ENCODE results near the gene ATXN10.
"Not testable (repeated sequence)": the region's sequence is repeated elsewhere in the genome, so short reads cannot be mapped to it uniquely, and the experiment has no call there.

Gene ATXN10, protein sequence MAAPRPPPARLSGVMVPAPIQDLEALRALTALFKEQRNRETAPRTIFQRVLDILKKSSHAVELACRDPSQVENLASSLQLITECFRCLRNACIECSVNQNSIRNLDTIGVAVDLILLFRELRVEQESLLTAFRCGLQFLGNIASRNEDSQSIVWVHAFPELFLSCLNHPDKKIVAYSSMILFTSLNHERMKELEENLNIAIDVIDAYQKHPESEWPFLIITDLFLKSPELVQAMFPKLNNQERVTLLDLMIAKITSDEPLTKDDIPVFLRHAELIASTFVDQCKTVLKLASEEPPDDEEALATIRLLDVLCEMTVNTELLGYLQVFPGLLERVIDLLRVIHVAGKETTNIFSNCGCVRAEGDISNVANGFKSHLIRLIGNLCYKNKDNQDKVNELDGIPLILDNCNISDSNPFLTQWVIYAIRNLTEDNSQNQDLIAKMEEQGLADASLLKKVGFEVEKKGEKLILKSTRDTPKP

GRCh38 chr22:45671783-45672563 is at the start of gene ATXN10:
TSS of gene ATXN10 (plus strand) at chr22:45671834. CDS start at chr22:45672064, 230 bp downstream.
- H3K79me2 ChIP-seq (ENCODE audit: control insufficient read depth, low read length) = peaks cover 61% of the 10 kb centered on the region
- no peaks in the 10 kb centered on the region for H3K9me3 ChIP-seq (ENCODE audit: control insufficient read depth, insufficient read depth, low read length)
- peaks cover 51% of the 10 kb centered on the region for H3K4me1 ChIP-seq (ENCODE audit: control insufficient read depth, low read length)
- peaks cover 5% of the 10 kb centered on the region for H3F3A ChIP-seq (ENCODE audit: control insufficient read depth, insufficient read depth)
- peak within 1 kb of the TSS; percentile 57 for H3K27ac ChIP-seq (ENCODE audit: low read depth, low read length)
- H3K9me2 ChIP-seq (replicated peaks; ENCODE audit: control insufficient read depth, low read length) = no peaks in the 10 kb centered on the region
- H3K4me2 ChIP-seq (ENCODE audit: low read length) = peak within 1 kb of the TSS; percentile 80
- H3K36me3 ChIP-seq (ENCODE audit: control insufficient read depth, low read length) = peaks cover 30% of the 10 kb centered on the region
- H3K27me3 ChIP-seq (ENCODE audit: control insufficient read depth, low read length) = no peaks in the 10 kb centered on the region
- peak within 1 kb of the TSS; percentile 96 for H3K4me3 ChIP-seq (ENCODE audit: low read length)
- TF ChIP-seq CTCF (IDR thresholded peaks at IDR 0.05; ENCODE audit: low read depth, low read length, poor library complexity, severe bottlenecking) = peak; percentile 11
- no peak for TF ChIP-seq EZH2phosphoT487 (IDR thresholded peaks at IDR 0.05; ENCODE audit: borderline replicate concordance, low read length)
- H4K20me1 ChIP-seq (ENCODE audit: control insufficient read depth, insufficient read depth, low read depth, low read length) = peaks cover 14% of the 10 kb centered on the region; the same call in 1 of the 2 replicates

GRCh38 chr22:45621836-45622600 is 49.6 kb upstream of the ATXN10 start:
- no peaks in the 10 kb centered on the region for H3K79me2 ChIP-seq (ENCODE audit: control insufficient read depth, low read length)
- no peaks in the 10 kb centered on the region for H3K36me3 ChIP-seq (ENCODE audit: control insufficient read depth, low read length)
- TF ChIP-seq EZH2phosphoT487 (IDR thresholded peaks at IDR 0.05; ENCODE audit: borderline replicate concordance, low read length) = no peak
- no peak for TF ChIP-seq CTCF (IDR thresholded peaks at IDR 0.05; ENCODE audit: low read depth, low read length, poor library complexity, severe bottlenecking)
- H3K27ac ChIP-seq (ENCODE audit: low read depth, low read length) = no peak overlapping the region
- H3K4me1 ChIP-seq (ENCODE audit: control insufficient read depth, low read length) = no peaks in the 10 kb centered on the region
- no peaks in the 10 kb centered on the region for H3K9me2 ChIP-seq (replicated peaks; ENCODE audit: control insufficient read depth, low read length)
- H3K27me3 ChIP-seq (ENCODE audit: control insufficient read depth, low read length) = no peaks in the 10 kb centered on the region; the same call in 1 of the 2 replicates
- no peaks in the 10 kb centered on the region for H3F3A ChIP-seq (ENCODE audit: control insufficient read depth, insufficient read depth)
- H4K20me1 ChIP-seq (ENCODE audit: control insufficient read depth, insufficient read depth, low read depth, low read length) = no peaks in the 10 kb centered on the region
- H3K4me3 ChIP-seq (ENCODE audit: low read length) = no peak overlapping the region
- no peaks in the 10 kb centered on the region for H3K9me3 ChIP-seq (ENCODE audit: control insufficient read depth, insufficient read depth, low read length)
- H3K4me2 ChIP-seq (ENCODE audit: low read length) = no peak overlapping the region

- H3K4me3 ChIP-seq (ENCODE audit: low read length); H3K4me2 ChIP-seq (ENCODE audit: low read length); H3K27me3 ChIP-seq (ENCODE audit: control insufficient read depth, low read length); H3K9me2 ChIP-seq (replicated peaks; ENCODE audit: control insufficient read depth, low read length); H3K27ac ChIP-seq (ENCODE audit: low read depth, low read length); H3K36me3 ChIP-seq (ENCODE audit: control insufficient read depth, low read length); H3K9me3 ChIP-seq (ENCODE audit: control insufficient read depth, insufficient read depth, low read length); H3K79me2 ChIP-seq (ENCODE audit: control insufficient read depth, low read length); H3K4me1 ChIP-seq (ENCODE audit: control insufficient read depth, low read length); H3F3A ChIP-seq (ENCODE audit: control insufficient read depth, insufficient read depth); H4K20me1 ChIP-seq (ENCODE audit: control insufficient read depth, insufficient read depth, low read depth, low read length): not testable (repeated sequence)
These were observed 48.0 kb upstream of the ATXN10 start for GRCh38 chr22:45623464-45624145.

Data from DOHH2 (cell line).